Neural cell (in vitro differentiated cells): ENCODE data around the gene NRCAM.

Source experiments
- CTCF ChIP-seq: fragments of 450-650 bp; IDR thresholded peaks from 2 replicates; pipeline ENCODE4 v1.5.1; 2014; ENCODE audit warnings: antibody characterized with exemption, mild to moderate bottlenecking, moderate library complexity; ENCODE audit not compliant: poor library complexity, severe bottlenecking
- EP300 ChIP-seq: fragments of 450-650 bp; conservative IDR thresholded peaks from 2 replicates; pipeline ENCODE4 v1.6.1; 2014; ENCODE audit warnings: antibody characterized with exemption, mild to moderate bottlenecking, moderate library complexity; ENCODE audit not compliant: poor library complexity, severe bottlenecking
- EZH2 ChIP-seq: fragments of 200-600, 300-800 bp; shearing (Covaris generic), sonication (generic); IDR thresholded peaks from 2 replicates; pipeline ENCODE4 v1.6.1; 2014; ENCODE audit warnings: antibody characterized with exemption, low read length, borderline replicate concordance, mild to moderate bottlenecking; ENCODE audit not compliant: insufficient read depth, poor library complexity, severe bottlenecking
- MXI1 ChIP-seq: fragments of 450-650 bp; conservative IDR thresholded peaks from 2 replicates; pipeline ENCODE4 v1.6.1; 2014; ENCODE audit warnings: antibody characterized with exemption, mild to moderate bottlenecking; ENCODE audit not compliant: poor library complexity, severe bottlenecking
- POLR2AphosphoS5 ChIP-seq: IDR thresholded peaks from 2 replicates; pipeline ENCODE4 v1.6.1; 2012
- REST ChIP-seq: IDR thresholded peaks from 2 replicates; pipeline ENCODE4 v1.6.1; 2012; ENCODE audit warnings: borderline replicate concordance
- TAF1 ChIP-seq: IDR thresholded peaks from 2 replicates; pipeline ENCODE4 v1.6.1; 2012; ENCODE audit warnings: low read depth

GRCh38 chr7:108227366-108227765 lies 228.9 kb downstream of the NRCAM start:
- TF ChIP-seq POLR2AphosphoS5 (no peak), CTCF (no peak), REST (no peak), MXI1 (no peak), EP300 (no peak), EZH2 (no peak), TAF1 (no peak)
